HG03139 (cell line): ENCODE results near the gene VAV3.
"Not testable (repeated sequence)": the region's sequence is repeated elsewhere in the genome, so short reads cannot be mapped to it uniquely, and the experiment has no call there.

Experiments
- ATAC-seq: cut with Tn5 transposase; IDR thresholded peaks from one replicate; pipeline ENCODE4 v1.9.1; 2021; ENCODE audit not compliant: unreplicated experiment

VAV3 gene

GRCh38 chr1:107894605-107895004 lies 70.4 kb downstream of the VAV3 start:
- no peak for ATAC-seq

- ATAC-seq, result not testable (repeated sequence)
These were observed 71.6 kb downstream of the VAV3 start for GRCh38 chr1:107893350-107893749.

- no peak for ATAC-seq
These were observed 75.5 kb downstream of the VAV3 start for GRCh38 chr1:107889524-107889923.

- no peak for ATAC-seq
These were observed 81.4 kb downstream of the VAV3 start for GRCh38 chr1:107883562-107883961.

- ATAC-seq, result no peak
These were observed 85.1 kb downstream of the VAV3 start for GRCh38 chr1:107879927-107880326.

GRCh38 chr1:107879346-107879745 lies 85.6 kb downstream of the VAV3 start:
- ATAC-seq, result no peak

- ATAC-seq, result no peak
These were observed 87.2 kb downstream of the VAV3 start for GRCh38 chr1:107877745-107878144.

GRCh38 chr1:107877092-107877491 lies 87.9 kb downstream of the VAV3 start:
- no peak for ATAC-seq

- no peak for ATAC-seq
These were observed 89.3 kb downstream of the VAV3 start for GRCh38 chr1:107875689-107876088.

GRCh38 chr1:107874221-107874620 lies 90.8 kb downstream of the VAV3 start:
- ATAC-seq, result no peak

- no peak for ATAC-seq
These were observed 93.1 kb downstream of the VAV3 start for GRCh38 chr1:107871687-107872395.

GRCh38 chr1:107871259-107871658 lies 93.7 kb downstream of the VAV3 start:
- no peak for ATAC-seq

- no peak for ATAC-seq
These were observed 94.3 kb downstream of the VAV3 start for GRCh38 chr1:107870696-107871095.

GRCh38 chr1:107867897-107868296 lies 97.1 kb downstream of the VAV3 start:
- ATAC-seq, result no peak

- no peak for ATAC-seq
These were observed 97.6 kb downstream of the VAV3 start for GRCh38 chr1:107867422-107867821.

- no peak for ATAC-seq
These were observed 98.1 kb downstream of the VAV3 start for GRCh38 chr1:107866870-107867269.

- no peak for ATAC-seq
These were observed 99.4 kb downstream of the VAV3 start for GRCh38 chr1:107865627-107866026.

- no peak for ATAC-seq
These were observed 101.6 kb downstream of the VAV3 start for GRCh38 chr1:107863342-107863741.

GRCh38 chr1:107862064-107862463 lies 102.9 kb downstream of the VAV3 start:
- ATAC-seq, result no peak

- no peak for ATAC-seq
These were observed 106.7 kb downstream of the VAV3 start for GRCh38 chr1:107858323-107858722.

- no peak for ATAC-seq
These were observed 113.6 kb downstream of the VAV3 start for GRCh38 chr1:107851418-107851817.

GRCh38 chr1:107844541-107845194 lies 120.3 kb downstream of the VAV3 start:
- ATAC-seq, result not testable (repeated sequence)

GRCh38 chr1:107843989-107844388 lies 121.0 kb downstream of the VAV3 start:
- ATAC-seq, result no peak
